H1 (cell line): ENCODE data around the gene ZFP36L1. TPM values are rescaled to one million over a fixed set of nuclear protein-coding genes. Genes with fewer than 3 reads are reported as not detected.

Experiments used
- CHD2 ChIP-seq: IDR thresholded peaks from 2 replicates; pipeline ENCODE4 v1.6.1; 2012; ENCODE audit warnings: low read length, improper control_type of control experiment
- HDAC6 ChIP-seq: IDR thresholded peaks from one replicate; pipeline ENCODE4 v1.7.1; 2012; ENCODE audit warnings: low read depth, mild to moderate bottlenecking, inconsistent platforms, low read length, moderate library complexity
- JUN ChIP-seq: IDR thresholded peaks from 2 replicates; pipeline ENCODE4 v1.6.1; 2011; ENCODE audit warnings: low read depth, mild to moderate bottlenecking, improper control_type of control experiment, low read length
- KDM5A ChIP-seq: fragments of 200-600 bp; IDR thresholded peaks from 2 replicates; pipeline ENCODE4 v1.7.1; 2012; ENCODE audit warnings: mild to moderate bottlenecking, low read length, inconsistent platforms, mixed read lengths
- NANOG ChIP-seq: IDR thresholded peaks from 2 replicates; pipeline ENCODE4 v1.6.1; 2011; ENCODE audit warnings: low read length, low read depth, mild to moderate bottlenecking, inconsistent platforms; ENCODE audit not compliant: insufficient read depth, poor library complexity, severe bottlenecking
- NRF1 ChIP-seq: IDR thresholded peaks from 2 replicates; pipeline ENCODE4 v1.6.1; 2011; ENCODE audit warnings: mild to moderate bottlenecking, low read depth, low read length, improper control_type of control experiment
- POLR2AphosphoS5 ChIP-seq: IDR thresholded peaks from 2 replicates; pipeline ENCODE4 v1.6.1; 2011; ENCODE audit warnings: low read depth, low read length
- SP2 ChIP-seq: IDR thresholded peaks from 2 replicates; pipeline ENCODE4 v1.6.1; 2012; ENCODE audit warnings: mild to moderate bottlenecking, low read length, inconsistent platforms
- polyA plus RNA-seq, 7 experiments: library from polyadenylated mRNA; depleted of rRNA in 3 of 7; stranded (reverse) in 5 of 7; unstranded in 2 of 7; fragments of >200 nt in 5 of 7; fragments of 200-250 nt in 2 of 7; gene quantifications; 1 replicate in 5 of 7; 2 replicates in 1 of 7; 4 replicates in 1 of 7; pipeline versions ENCODE4 v1.2.1 to v1.2.3, GENCODE V29; 2011 to 2013; ENCODE audit warnings: missing spikeins in 2 of 7, mixed read lengths in 2 of 7
- total RNA-seq: library from RNA; stranded (reverse); fragmentation: NEBNext Ultra II Directional; extraction: Animal tissue kit (Norgen Biotek cat#: 25700); gene quantifications from 2 replicates; pipeline ENCODE4 v1.2.1, GENCODE V29; 2021
- TF ChIP-seq, protein P1 (sequence below): fragments of 300-600 bp; sonication (generic); IDR thresholded peaks from 2 replicates; pipeline ENCODE4 v1.7.1; 2012; ENCODE audit warnings: low read length, moderate library complexity, mild to moderate bottlenecking, inconsistent platforms; ENCODE audit not compliant: insufficient replicate concordance
- TF ChIP-seq, protein P2 (sequence below): IDR thresholded peaks from 2 replicates; pipeline ENCODE4 v1.6.1; 2012; ENCODE audit warnings: inconsistent platforms

Gene ZFP36L1
- total and polyA plus RNA-seq, 2 of the 8 experiments (the other 6 are each of a cell fraction or from before 2014, with no cell fraction given): 80.4 to 132 TPM

DNA sequence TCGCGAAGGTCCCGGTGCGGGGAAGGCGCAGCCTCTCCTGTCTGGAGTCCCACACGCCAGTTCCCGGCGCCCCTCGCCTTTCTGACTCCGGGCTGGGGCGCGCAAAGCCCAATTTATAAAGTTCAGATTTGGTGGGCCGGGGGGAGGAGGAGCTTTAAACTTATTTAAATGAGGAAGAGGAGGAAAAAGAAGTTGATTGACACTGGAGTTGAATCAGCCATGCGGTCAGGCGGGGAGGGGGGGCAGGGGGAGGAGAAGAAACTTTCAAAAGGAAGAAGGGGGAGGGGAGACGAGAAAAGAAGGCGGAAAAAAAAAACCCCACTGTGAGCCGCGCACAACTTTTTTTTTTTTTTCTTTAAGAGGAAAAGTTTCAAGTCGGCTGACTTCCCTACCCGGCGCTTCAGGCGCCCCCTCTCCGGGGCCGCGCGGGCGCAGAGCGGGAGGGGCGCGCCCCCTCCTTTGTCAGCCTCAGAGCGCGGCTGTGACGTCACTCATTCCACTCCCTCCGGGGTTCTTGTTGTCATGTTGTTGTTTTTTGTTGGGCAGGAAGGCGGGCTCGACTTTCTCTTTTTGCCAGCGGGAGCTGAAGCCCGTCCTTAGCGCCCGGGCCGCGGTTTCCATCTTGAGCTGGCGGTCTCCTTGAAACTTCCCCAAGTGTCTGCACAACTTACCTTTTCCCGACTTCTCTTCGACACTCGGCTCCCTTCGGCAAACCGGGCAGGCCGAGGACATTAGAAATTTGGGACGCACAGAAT lies at the start of gene ZFP36L1 (continued):
- TF ChIP-seq, protein P1, sequence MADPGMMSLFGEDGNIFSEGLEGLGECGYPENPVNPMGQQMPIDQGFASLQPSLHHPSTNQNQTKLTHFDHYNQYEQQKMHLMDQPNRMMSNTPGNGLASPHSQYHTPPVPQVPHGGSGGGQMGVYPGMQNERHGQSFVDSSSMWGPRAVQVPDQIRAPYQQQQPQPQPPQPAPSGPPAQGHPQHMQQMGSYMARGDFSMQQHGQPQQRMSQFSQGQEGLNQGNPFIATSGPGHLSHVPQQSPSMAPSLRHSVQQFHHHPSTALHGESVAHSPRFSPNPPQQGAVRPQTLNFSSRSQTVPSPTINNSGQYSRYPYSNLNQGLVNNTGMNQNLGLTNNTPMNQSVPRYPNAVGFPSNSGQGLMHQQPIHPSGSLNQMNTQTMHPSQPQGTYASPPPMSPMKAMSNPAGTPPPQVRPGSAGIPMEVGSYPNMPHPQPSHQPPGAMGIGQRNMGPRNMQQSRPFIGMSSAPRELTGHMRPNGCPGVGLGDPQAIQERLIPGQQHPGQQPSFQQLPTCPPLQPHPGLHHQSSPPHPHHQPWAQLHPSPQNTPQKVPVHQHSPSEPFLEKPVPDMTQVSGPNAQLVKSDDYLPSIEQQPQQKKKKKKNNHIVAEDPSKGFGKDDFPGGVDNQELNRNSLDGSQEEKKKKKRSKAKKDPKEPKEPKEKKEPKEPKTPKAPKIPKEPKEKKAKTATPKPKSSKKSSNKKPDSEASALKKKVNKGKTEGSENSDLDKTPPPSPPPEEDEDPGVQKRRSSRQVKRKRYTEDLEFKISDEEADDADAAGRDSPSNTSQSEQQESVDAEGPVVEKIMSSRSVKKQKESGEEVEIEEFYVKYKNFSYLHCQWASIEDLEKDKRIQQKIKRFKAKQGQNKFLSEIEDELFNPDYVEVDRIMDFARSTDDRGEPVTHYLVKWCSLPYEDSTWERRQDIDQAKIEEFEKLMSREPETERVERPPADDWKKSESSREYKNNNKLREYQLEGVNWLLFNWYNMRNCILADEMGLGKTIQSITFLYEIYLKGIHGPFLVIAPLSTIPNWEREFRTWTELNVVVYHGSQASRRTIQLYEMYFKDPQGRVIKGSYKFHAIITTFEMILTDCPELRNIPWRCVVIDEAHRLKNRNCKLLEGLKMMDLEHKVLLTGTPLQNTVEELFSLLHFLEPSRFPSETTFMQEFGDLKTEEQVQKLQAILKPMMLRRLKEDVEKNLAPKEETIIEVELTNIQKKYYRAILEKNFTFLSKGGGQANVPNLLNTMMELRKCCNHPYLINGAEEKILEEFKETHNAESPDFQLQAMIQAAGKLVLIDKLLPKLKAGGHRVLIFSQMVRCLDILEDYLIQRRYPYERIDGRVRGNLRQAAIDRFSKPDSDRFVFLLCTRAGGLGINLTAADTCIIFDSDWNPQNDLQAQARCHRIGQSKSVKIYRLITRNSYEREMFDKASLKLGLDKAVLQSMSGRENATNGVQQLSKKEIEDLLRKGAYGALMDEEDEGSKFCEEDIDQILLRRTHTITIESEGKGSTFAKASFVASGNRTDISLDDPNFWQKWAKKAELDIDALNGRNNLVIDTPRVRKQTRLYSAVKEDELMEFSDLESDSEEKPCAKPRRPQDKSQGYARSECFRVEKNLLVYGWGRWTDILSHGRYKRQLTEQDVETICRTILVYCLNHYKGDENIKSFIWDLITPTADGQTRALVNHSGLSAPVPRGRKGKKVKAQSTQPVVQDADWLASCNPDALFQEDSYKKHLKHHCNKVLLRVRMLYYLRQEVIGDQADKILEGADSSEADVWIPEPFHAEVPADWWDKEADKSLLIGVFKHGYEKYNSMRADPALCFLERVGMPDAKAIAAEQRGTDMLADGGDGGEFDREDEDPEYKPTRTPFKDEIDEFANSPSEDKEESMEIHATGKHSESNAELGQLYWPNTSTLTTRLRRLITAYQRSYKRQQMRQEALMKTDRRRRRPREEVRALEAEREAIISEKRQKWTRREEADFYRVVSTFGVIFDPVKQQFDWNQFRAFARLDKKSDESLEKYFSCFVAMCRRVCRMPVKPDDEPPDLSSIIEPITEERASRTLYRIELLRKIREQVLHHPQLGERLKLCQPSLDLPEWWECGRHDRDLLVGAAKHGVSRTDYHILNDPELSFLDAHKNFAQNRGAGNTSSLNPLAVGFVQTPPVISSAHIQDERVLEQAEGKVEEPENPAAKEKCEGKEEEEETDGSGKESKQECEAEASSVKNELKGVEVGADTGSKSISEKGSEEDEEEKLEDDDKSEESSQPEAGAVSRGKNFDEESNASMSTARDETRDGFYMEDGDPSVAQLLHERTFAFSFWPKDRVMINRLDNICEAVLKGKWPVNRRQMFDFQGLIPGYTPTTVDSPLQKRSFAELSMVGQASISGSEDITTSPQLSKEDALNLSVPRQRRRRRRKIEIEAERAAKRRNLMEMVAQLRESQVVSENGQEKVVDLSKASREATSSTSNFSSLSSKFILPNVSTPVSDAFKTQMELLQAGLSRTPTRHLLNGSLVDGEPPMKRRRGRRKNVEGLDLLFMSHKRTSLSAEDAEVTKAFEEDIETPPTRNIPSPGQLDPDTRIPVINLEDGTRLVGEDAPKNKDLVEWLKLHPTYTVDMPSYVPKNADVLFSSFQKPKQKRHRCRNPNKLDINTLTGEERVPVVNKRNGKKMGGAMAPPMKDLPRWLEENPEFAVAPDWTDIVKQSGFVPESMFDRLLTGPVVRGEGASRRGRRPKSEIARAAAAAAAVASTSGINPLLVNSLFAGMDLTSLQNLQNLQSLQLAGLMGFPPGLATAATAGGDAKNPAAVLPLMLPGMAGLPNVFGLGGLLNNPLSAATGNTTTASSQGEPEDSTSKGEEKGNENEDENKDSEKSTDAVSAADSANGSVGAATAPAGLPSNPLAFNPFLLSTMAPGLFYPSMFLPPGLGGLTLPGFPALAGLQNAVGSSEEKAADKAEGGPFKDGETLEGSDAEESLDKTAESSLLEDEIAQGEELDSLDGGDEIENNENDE: no peak
- TF ChIP-seq SP2 (no peak), CHD2 (0 out of 2 replicates have a peak, but pooled peaks have one; percentile 18), NANOG (no peak), KDM5A (no peak), POLR2AphosphoS5 (peak; percentile 98; the same call in 1 of the 2 replicates), NRF1 (no peak), HDAC6 (no peak), JUN (peak; percentile 79; the same call in 1 of the 2 replicates)
- TF ChIP-seq, protein P2, sequence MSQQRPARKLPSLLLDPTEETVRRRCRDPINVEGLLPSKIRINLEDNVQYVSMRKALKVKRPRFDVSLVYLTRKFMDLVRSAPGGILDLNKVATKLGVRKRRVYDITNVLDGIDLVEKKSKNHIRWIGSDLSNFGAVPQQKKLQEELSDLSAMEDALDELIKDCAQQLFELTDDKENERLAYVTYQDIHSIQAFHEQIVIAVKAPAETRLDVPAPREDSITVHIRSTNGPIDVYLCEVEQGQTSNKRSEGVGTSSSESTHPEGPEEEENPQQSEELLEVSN: no peak
